Measurements from ENCODE around the gene ZNF578. TPM values are rescaled to one million over a fixed set of nuclear protein-coding genes. Genes with fewer than 3 reads are reported as not detected.
"Not testable (repeated sequence)": the region's sequence is repeated elsewhere in the genome, so short reads cannot be mapped to it uniquely, and the experiment has no call there.

Gene ZNF578
- total RNA-seq, 1 donor: 2.6 TPM

GRCh38 chr19:52451241-52451640 lies 2.1 kb upstream of the ZNF578 start:
- no peak for TF ChIP-seq CTCF (IDR thresholded peaks at IDR 0.05; ENCODE audit: insufficient read depth, low read length)
- DNase-seq (ENCODE audit: low read depth): no peak
- H3K4me3 ChIP-seq (ENCODE audit: low read depth, low read length): no peak overlapping the region

- H3K4me3 ChIP-seq (ENCODE audit: low read depth, low read length): no peak overlapping the region
- no peak for DNase-seq (ENCODE audit: low read depth)
- TF ChIP-seq CTCF (IDR thresholded peaks at IDR 0.05; ENCODE audit: insufficient read depth, low read length): no peak
Measured at GRCh38 chr19:52464798-52465470, 11.6 kb downstream of the ZNF578 start.

GRCh38 chr19:52473655-52474350 lies 20.4 kb downstream of the ZNF578 start:
- H3K4me3 ChIP-seq (ENCODE audit: low read depth, low read length): no peak overlapping the region
- TF ChIP-seq CTCF (IDR thresholded peaks at IDR 0.05; ENCODE audit: insufficient read depth, low read length): no peak
- DNase-seq (ENCODE audit: low read depth): no peak

- H3K4me3 ChIP-seq (ENCODE audit: low read depth, low read length): no peak overlapping the region
- no peak for DNase-seq (ENCODE audit: low read depth)
- TF ChIP-seq CTCF (IDR thresholded peaks at IDR 0.05; ENCODE audit: insufficient read depth, low read length): no peak
Measured at GRCh38 chr19:52474351-52475127, 21.2 kb downstream of the ZNF578 start.

GRCh38 chr19:52484111-52484743 lies 30.9 kb downstream of the ZNF578 start:
- H3K4me3 ChIP-seq (ENCODE audit: low read depth, low read length); DNase-seq (ENCODE audit: low read depth): not testable (repeated sequence)

GRCh38 chr19:52485064-52485463 lies 31.7 kb downstream of the ZNF578 start:
- DNase-seq (ENCODE audit: low read depth); H3K4me3 ChIP-seq (ENCODE audit: low read depth, low read length): not testable (repeated sequence)

GRCh38 chr19:52485561-52486240 lies 32.3 kb downstream of the ZNF578 start:
- not testable (repeated sequence) for H3K4me3 ChIP-seq (ENCODE audit: low read depth, low read length); DNase-seq (ENCODE audit: low read depth)

Data from fibroblast of the aortic adventitia (primary cell).